H9 (cell line): ENCODE measurements around the gene ZNF750. TPM values are rescaled to one million over a fixed set of nuclear protein-coding genes. Genes with fewer than 3 reads are reported as not detected.

Experiments used
- DNase-seq: peaks from one replicate; pipeline ENCODE4 v3.0.0-alpha.2; 2017
- H2AFZ ChIP-seq: one replicate; pipeline ENCODE4 v1.6.1; 2013; ENCODE audit warnings: mild to moderate bottlenecking, low read length, control low read depth, moderate library complexity
- H2AK5ac ChIP-seq: 2 replicates; pipeline ENCODE4 v1.6.1; 2013; ENCODE audit warnings: low read length, control low read depth, mixed read lengths; ENCODE audit not compliant: insufficient read length
- H2BK120ac ChIP-seq: one replicate; pipeline ENCODE4 v1.6.1; 2013; ENCODE audit warnings: low read depth, mild to moderate bottlenecking, low read length, control low read depth, inconsistent platforms; ENCODE audit not compliant: poor library complexity, severe bottlenecking
- H2BK12ac ChIP-seq: 2 replicates; pipeline ENCODE4 v1.6.1; 2013; ENCODE audit warnings: low read length, control low read depth, mixed read lengths, low read depth; ENCODE audit not compliant: insufficient read length
- H2BK15ac ChIP-seq: 2 replicates; pipeline ENCODE4 v1.6.1; 2013; ENCODE audit warnings: low read depth, low read length, control low read depth
- H2BK20ac ChIP-seq: one replicate; pipeline ENCODE4 v1.6.1; 2013; ENCODE audit warnings: low read depth, mild to moderate bottlenecking, low read length, control low read depth, inconsistent platforms; ENCODE audit not compliant: poor library complexity, severe bottlenecking
- H2BK5ac ChIP-seq: 2 replicates; pipeline ENCODE4 v1.6.1; 2013; ENCODE audit warnings: low read length, control low read depth, mixed read lengths; ENCODE audit not compliant: insufficient read length
- H3K14ac ChIP-seq: 2 replicates; pipeline ENCODE4 v1.6.1; 2013; ENCODE audit warnings: low read length, control low read depth; ENCODE audit not compliant: insufficient read depth
- H3K18ac ChIP-seq: 2 replicates; pipeline ENCODE4 v1.6.1; 2013; ENCODE audit warnings: low read depth, mild to moderate bottlenecking, mixed read lengths, low read length, control low read depth; ENCODE audit not compliant: insufficient read length
- H3K23ac ChIP-seq: 2 replicates; pipeline ENCODE4 v1.6.1; 2013; ENCODE audit warnings: low read length, control low read depth, mixed read lengths, low read depth; ENCODE audit not compliant: insufficient read length
- H3K23me2 ChIP-seq: 2 replicates; pipeline ENCODE4 v1.6.1; 2013; ENCODE audit warnings: low read depth, mild to moderate bottlenecking, mixed read lengths, low read length, control low read depth; ENCODE audit not compliant: insufficient read length, poor library complexity, severe bottlenecking
- H3K27ac ChIP-seq: 2 replicates; pipeline ENCODE4 v1.5.1; 2013; ENCODE audit warnings: low read length, control low read depth, mixed read lengths, low read depth; ENCODE audit not compliant: insufficient read length
- H3K27me3 ChIP-seq: 2 replicates; pipeline ENCODE4 v1.6.1; 2013; ENCODE audit warnings: low read length, control low read depth, inconsistent platforms; ENCODE audit not compliant: insufficient read depth
- H3K4ac ChIP-seq: 2 replicates; pipeline ENCODE4 v1.6.1; 2013; ENCODE audit warnings: low read depth, mild to moderate bottlenecking, control low read depth, inconsistent platforms, low read length, moderate library complexity
- H3K4me1 ChIP-seq: 2 replicates; pipeline ENCODE4 v1.6.1; 2013; ENCODE audit warnings: low read length, control low read depth, inconsistent platforms; ENCODE audit not compliant: insufficient read depth
- H3K4me2 ChIP-seq: 2 replicates; pipeline ENCODE4 v1.6.1; 2013; ENCODE audit warnings: low read length, control low read depth, mixed read lengths; ENCODE audit not compliant: insufficient read length, insufficient read depth
- H3K56ac ChIP-seq: 2 replicates; pipeline ENCODE4 v1.6.1; 2013; ENCODE audit warnings: low read depth, mild to moderate bottlenecking, mixed read lengths, low read length, control low read depth; ENCODE audit not compliant: insufficient read length
- H3K79me1 ChIP-seq: 2 replicates; pipeline ENCODE4 v1.6.1; 2013; ENCODE audit warnings: low read depth, mild to moderate bottlenecking, moderate library complexity, low read length, control low read depth, inconsistent platforms; ENCODE audit not compliant: insufficient read depth, poor library complexity, severe bottlenecking
- H3K79me2 ChIP-seq: 2 replicates; pipeline ENCODE4 v1.6.1; 2013; ENCODE audit warnings: low read length, control low read depth, inconsistent platforms; ENCODE audit not compliant: insufficient read depth
- H3K9ac ChIP-seq: 2 replicates; pipeline ENCODE4 v1.6.1; 2013; ENCODE audit warnings: low read length, control low read depth, mixed read lengths; ENCODE audit not compliant: insufficient read length; ENCODE audit errors: extremely low read depth
- H3K9me3 ChIP-seq: one replicate; pipeline ENCODE4 v1.6.1; 2013; ENCODE audit warnings: low read depth, low read length, inconsistent platforms; ENCODE audit not compliant: control insufficient read depth
- H3T11ph ChIP-seq: one replicate; pipeline ENCODE4 v1.6.1; 2013; ENCODE audit warnings: mild to moderate bottlenecking, low read length, control low read depth, inconsistent platforms
- H4K20me1 ChIP-seq: one replicate; pipeline ENCODE4 v1.6.1; 2013; ENCODE audit not compliant: control insufficient read depth, insufficient read length, insufficient read depth
- H4K5ac ChIP-seq: 2 replicates; pipeline ENCODE4 v1.6.1; 2013; ENCODE audit warnings: low read depth, mild to moderate bottlenecking, mixed read lengths, low read length, control low read depth; ENCODE audit not compliant: insufficient read length
- H4K8ac ChIP-seq: replicated peaks from 2 replicates; pipeline ENCODE4 v1.6.1; 2013; ENCODE audit warnings: low read length, control low read depth, mixed read lengths, low read depth; ENCODE audit not compliant: insufficient read length
- H4K91ac ChIP-seq: 2 replicates; pipeline ENCODE4 v1.6.1; 2013; ENCODE audit warnings: low read depth, mild to moderate bottlenecking, moderate library complexity, mixed read lengths, low read length, control low read depth; ENCODE audit not compliant: insufficient read length
- H3K27ac Mint-ChIP-seq, 3 experiments: 2 replicates in 2 of 3; 3 replicates in 1 of 3; pipeline ENCODE4 v1.8.0; 2020 to 2021; ENCODE audit warnings: mixed read lengths in 3 of 3, mild to moderate bottlenecking in 1 of 3, moderate library complexity in 1 of 3
- H3K27me3 Mint-ChIP-seq: 2 replicates; pipeline ENCODE4 v1.8.0; 2021; ENCODE audit warnings: low read depth, mild to moderate bottlenecking, moderate library complexity, mixed read lengths
- H3K36me3 Mint-ChIP-seq, 3 experiments: 2 replicates in 2 of 3; 3 replicates in 1 of 3; pipeline ENCODE4 v1.8.0; 2020 to 2021; ENCODE audit warnings: low read depth in 3 of 3, mixed read lengths in 3 of 3; ENCODE audit not compliant: insufficient read depth in 1 of 3
- H3K4me1 Mint-ChIP-seq, 2 experiments: 2 replicates each; pipeline ENCODE4 v1.8.0; 2020; ENCODE audit warnings: mixed read lengths in 2 of 2
- H3K4me3 Mint-ChIP-seq, 2 experiments: 2 replicates in 1 of 2; 3 replicates in 1 of 2; pipeline ENCODE4 v1.8.0; 2020 to 2021; ENCODE audit warnings: mild to moderate bottlenecking in 2 of 2, mixed read lengths in 2 of 2, moderate library complexity in 1 of 2
- H3K9me3 Mint-ChIP-seq, 2 experiments: 2 replicates in 1 of 2; 3 replicates in 1 of 2; pipeline ENCODE4 v1.8.0; 2020; ENCODE audit warnings: mild to moderate bottlenecking in 2 of 2, mixed read lengths in 2 of 2, moderate library complexity in 1 of 2
- WGBS: extraction: QIAGEN DNeasy Blood & Tissue Kit; methylation state at CpG from one replicate; pipeline ENCODE4 v1.1.7; 2013; ENCODE audit warnings: missing lambda C conversion rate, low lambda C conversion rate, mixed read lengths; ENCODE audit not compliant: insufficient read length; ENCODE audit errors: extremely low coverage; 5-methylcytosine and 5-hydroxymethylcytosine counted together
- total RNA-seq: library from RNA; stranded (reverse); gene quantifications from 2 replicates; pipeline ENCODE4 v1.2.1, GENCODE V29; 2021
- TF ChIP-seq, protein P1 (sequence below): fragments of 200-600 bp; sonication (generic); conservative IDR thresholded peaks from 3 replicates; pipeline ENCODE4 v1.8.0; 2021; ENCODE audit warnings: antibody characterized with exemption, mild to moderate bottlenecking

Gene ZNF750
- total RNA-seq, 1 experiment from 2014 or later, result not detected

DNA sequence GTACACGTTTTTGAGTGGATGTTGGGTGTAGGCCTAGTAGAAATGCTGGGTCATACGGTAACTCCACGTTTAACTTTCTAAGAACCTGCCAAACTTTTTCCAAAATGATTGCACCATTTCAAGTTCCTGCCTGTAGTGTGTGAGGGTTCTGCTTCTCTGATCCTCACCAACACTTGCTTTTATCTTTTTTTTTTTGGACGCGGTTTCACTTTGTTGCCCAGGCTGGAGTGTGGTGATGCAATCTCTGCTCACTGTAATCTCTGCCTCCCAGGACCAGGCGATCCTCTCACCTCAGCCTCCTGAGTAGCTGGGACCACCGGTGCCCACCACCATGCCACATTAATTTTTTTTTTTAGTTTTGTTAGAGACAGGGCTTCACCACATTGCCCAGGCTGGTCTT, 23.5 kb downstream of the ZNF750 start:
- Mint-ChIP-seq H3K36me3 (peaks cover 71 to 95% (median 90%) of the 10 kb centered on the region in 3 experiments), H3K27ac (no peak overlapping the region)

More for the DNA sequence above, 23.5 kb downstream of the ZNF750 start:
- Histone ChIP-seq H3K27ac (no peak overlapping the region), H3K23ac (no peak overlapping the region), H2BK5ac (peak overlapping the region; percentile 51), H2AFZ (no peak overlapping the region), H2BK12ac (no peak overlapping the region), H3K4me1 (no peaks in the 10 kb centered on the region), H4K8ac (no peak overlapping the region), H3K4me2 (no peak overlapping the region), H2BK15ac (no peak overlapping the region), H3K9me3 (peaks cover 23% of the 10 kb centered on the region), H2BK120ac (no peak overlapping the region), H3K9ac (no peak overlapping the region), H4K91ac (no peak overlapping the region), H3K79me2 (no peaks in the 10 kb centered on the region), H3K79me1 (no peaks in the 10 kb centered on the region), H3K4ac (no peak overlapping the region), H4K20me1 (no peaks in the 10 kb centered on the region), H2BK20ac (no peak overlapping the region), H4K5ac (no peak overlapping the region), H3K27me3 (no peaks in the 10 kb centered on the region), H2AK5ac (no peak overlapping the region), H3K14ac (no peak overlapping the region), H3K18ac (no peak overlapping the region), H3T11ph (no peak overlapping the region), H3K23me2 (no peaks in the 10 kb centered on the region), H3K56ac (no peak overlapping the region)
- no peak overlapping the region for H3K4me3 Mint-ChIP-seq
- TF ChIP-seq, protein P1, sequence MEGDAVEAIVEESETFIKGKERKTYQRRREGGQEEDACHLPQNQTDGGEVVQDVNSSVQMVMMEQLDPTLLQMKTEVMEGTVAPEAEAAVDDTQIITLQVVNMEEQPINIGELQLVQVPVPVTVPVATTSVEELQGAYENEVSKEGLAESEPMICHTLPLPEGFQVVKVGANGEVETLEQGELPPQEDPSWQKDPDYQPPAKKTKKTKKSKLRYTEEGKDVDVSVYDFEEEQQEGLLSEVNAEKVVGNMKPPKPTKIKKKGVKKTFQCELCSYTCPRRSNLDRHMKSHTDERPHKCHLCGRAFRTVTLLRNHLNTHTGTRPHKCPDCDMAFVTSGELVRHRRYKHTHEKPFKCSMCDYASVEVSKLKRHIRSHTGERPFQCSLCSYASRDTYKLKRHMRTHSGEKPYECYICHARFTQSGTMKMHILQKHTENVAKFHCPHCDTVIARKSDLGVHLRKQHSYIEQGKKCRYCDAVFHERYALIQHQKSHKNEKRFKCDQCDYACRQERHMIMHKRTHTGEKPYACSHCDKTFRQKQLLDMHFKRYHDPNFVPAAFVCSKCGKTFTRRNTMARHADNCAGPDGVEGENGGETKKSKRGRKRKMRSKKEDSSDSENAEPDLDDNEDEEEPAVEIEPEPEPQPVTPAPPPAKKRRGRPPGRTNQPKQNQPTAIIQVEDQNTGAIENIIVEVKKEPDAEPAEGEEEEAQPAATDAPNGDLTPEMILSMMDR, result no peak
- DNase-seq, result no peak
- peaks cover 4% of the 10 kb centered on the region; the same call in 1 of the 2 replicates for H3K27me3 Mint-ChIP-seq
- whole genome bisulfite sequencing, result no CpG with 5 or more reads among the region's 7 CpGs
- H3K9me3 Mint-ChIP-seq, result peaks cover 37 to 40% of the 10 kb centered on the region in 2 experiments
- peaks cover 4 to 7% of the 10 kb centered on the region in 2 experiments; a peak in 3 of 4 replicates for H3K4me1 Mint-ChIP-seq
